ENCODE results near the gene ZNF575. TPM values are rescaled to one million over a fixed set of nuclear protein-coding genes. Genes with fewer than 3 reads are reported as not detected.
A peak's percentile ranks its signal among the peaks of the same experiment; 100 is the strongest.
"Not testable (repeated sequence)": the region's sequence is repeated elsewhere in the genome, so short reads cannot be mapped to it uniquely, and the experiment has no call there.

The ZNF575 gene
- total and polyA plus RNA-seq, 9 donors = 1.2 to 5.9 (median 2.8) TPM

- intact Hi-C loops (cut with DNase I) = loop anchor here (1.0 to 2.0 kb wide), 3 partner anchors 71 to 73 kb away; no protein-coding TSS in a partner anchor
- peak; percentile 72 to 87 (median 84) for DNase-seq
- no peak overlapping the region for H3K4me3 ChIP-seq
- no peaks in the 10 kb centered on the region for H3K9me3 ChIP-seq
- no peak overlapping the region for H3K27ac ChIP-seq
- 38 to 45% (median 41%) methylated on average over 10 of the region's 10 CpGs for WGBS, 3 donors
- peak; percentile 79 to 89 (median 85) for TF ChIP-seq CTCF (IDR thresholded peaks at IDR 0.05)
- TF ChIP-seq EP300 (IDR thresholded peaks at IDR 0.05) = no peak
- H3K4me1 ChIP-seq (ENCODE audit: insufficient read depth) = no peaks in the 10 kb centered on the region
- no peaks in the 10 kb centered on the region for H3K36me3 ChIP-seq
- no peaks in the 10 kb centered on the region for H3K27me3 ChIP-seq
Measured at GRCh38 chr19:43519436-43520088, 13.4 kb upstream of the ZNF575 start.

GRCh38 chr19:43522929-43523328 lies 10.1 kb upstream of the ZNF575 start:
- no peak overlapping the region for H3K27ac ChIP-seq
- no peak for DNase-seq
- H3K36me3 ChIP-seq = no peaks in the 10 kb centered on the region
- H3K27me3 ChIP-seq = no peaks in the 10 kb centered on the region
- H3K4me1 ChIP-seq (ENCODE audit: insufficient read depth) = peaks cover 6% of the 10 kb centered on the region
- no peaks in the 10 kb centered on the region for H3K9me3 ChIP-seq
- intact Hi-C loops (cut with DNase I) = no loop called here
- WGBS, 3 donors = 78 to 84% (median 81%) methylated on average over 5 of the region's 5 CpGs
- no peak for TF ChIP-seq EP300 (IDR thresholded peaks at IDR 0.05)
- TF ChIP-seq POLR2A (IDR thresholded peaks at IDR 0.05) = no peak
- TF ChIP-seq CTCF (IDR thresholded peaks at IDR 0.05) = no peak
- no peak overlapping the region for H3K4me3 ChIP-seq

- H3K4me1 ChIP-seq (ENCODE audit: insufficient read depth); H3K36me3 ChIP-seq; DNase-seq; H3K27me3 ChIP-seq; H3K4me3 ChIP-seq; intact Hi-C loops (cut with DNase I); H3K9me3 ChIP-seq; H3K27ac ChIP-seq: not testable (repeated sequence)
- 94 to 98% (median 97%) methylated on average over 8 of the region's 8 CpGs for WGBS, 3 donors
Measured at GRCh38 chr19:43523696-43524095, 9.3 kb upstream of the ZNF575 start.

- peaks cover 6% of the 10 kb centered on the region for H3K4me1 ChIP-seq (ENCODE audit: insufficient read depth)
- intact Hi-C loops (cut with DNase I) = loop anchor here in 1 of 4 donors (5.0 kb wide), 1 partner anchor 63 kb away; no protein-coding TSS in a partner anchor
- H3K9me3 ChIP-seq = no peaks in the 10 kb centered on the region
- DNase-seq = peak; percentile 38 to 57 (median 43)
- peak overlapping the region; percentile 87 for H3K4me3 ChIP-seq
- H3K27ac ChIP-seq = peak overlapping the region; percentile 43 to 54
- TF ChIP-seq POLR2A (IDR thresholded peaks at IDR 0.05) (no peak), EP300 (IDR thresholded peaks at IDR 0.05) (no peak), CTCF (IDR thresholded peaks at IDR 0.05) (no peak)
- no peaks in the 10 kb centered on the region for H3K36me3 ChIP-seq
- H3K27me3 ChIP-seq = no peaks in the 10 kb centered on the region
- 16 to 26% (median 20%) methylated on average over 12 of the region's 12 CpGs for WGBS, 3 donors
Measured at GRCh38 chr19:43524922-43525835, 7.8 kb upstream of the ZNF575 start.
